GM23338 (cell line): ENCODE results near the gene FBLN2. TPM values are rescaled to one million over a fixed set of nuclear protein-coding genes. Genes with fewer than 3 reads are reported as not detected.

Source experiments
- ATAC-seq: fragments of 200-7000 bp; cut with Tn5 transposase; 3 replicates; pipeline ENCODE4 v1.9.1; 2020
- DNase-seq: peaks from one replicate; pipeline ENCODE4 v3.0.0-alpha.2; 2015; ENCODE audit warnings: low spot score
- H2AFZ ChIP-seq: fragments of 200-600 bp; sonication (generic); 2 replicates; pipeline ENCODE4 v1.8.0; 2016; ENCODE audit warnings: antibody characterized with exemption, mild to moderate bottlenecking, moderate library complexity
- H3F3A ChIP-seq: fragments of 200-600 bp; sonication (generic); replicated peaks from 2 replicates; pipeline ENCODE4 v1.8.0; 2017; ENCODE audit warnings: antibody characterized with exemption, mixed run types, low read depth
- H3K27ac ChIP-seq: fragments of 200-600 bp; sonication (generic); 2 replicates; pipeline ENCODE4 v1.6.1; 2016; ENCODE audit warnings: low read depth
- H3K27me3 ChIP-seq: fragments of 200-600 bp; sonication (generic); 2 replicates; pipeline ENCODE4 v1.8.0; 2016; ENCODE audit warnings: mild to moderate bottlenecking, mixed run types, moderate library complexity; ENCODE audit not compliant: insufficient read depth
- H3K36me3 ChIP-seq: fragments of 200-600 bp; sonication (generic); 2 replicates; pipeline ENCODE4 v1.8.0; 2016; ENCODE audit warnings: mild to moderate bottlenecking; ENCODE audit not compliant: insufficient read depth
- H3K4me1 ChIP-seq: fragments of 200-600 bp; sonication (generic); 2 replicates; pipeline ENCODE4 v1.8.0; 2016; ENCODE audit warnings: mild to moderate bottlenecking, moderate library complexity; ENCODE audit not compliant: insufficient read depth
- H3K4me2 ChIP-seq: fragments of 200-600 bp; sonication (generic); 2 replicates; pipeline ENCODE4 v1.7.1; 2017; ENCODE audit warnings: mixed run types
- H3K4me3 ChIP-seq: fragments of 200-600 bp; sonication (generic); 2 replicates; pipeline ENCODE4 v1.6.1; 2016; ENCODE audit warnings: mixed run types
- H3K79me2 ChIP-seq: fragments of 200-600 bp; sonication (generic); replicated peaks from 2 replicates; pipeline ENCODE4 v1.8.0; 2017; ENCODE audit warnings: mild to moderate bottlenecking; ENCODE audit not compliant: insufficient read depth
- H3K9me2 ChIP-seq: fragments of 200-600 bp; sonication (generic); 2 replicates; pipeline ENCODE4 v1.8.0; 2017; ENCODE audit not compliant: insufficient read depth
- H4K20me1 ChIP-seq: fragments of 200-600 bp; sonication (generic); replicated peaks from 2 replicates; pipeline ENCODE4 v1.8.0; 2017; ENCODE audit warnings: mild to moderate bottlenecking; ENCODE audit not compliant: insufficient read depth
- H3K27ac Mint-ChIP-seq: 2 replicates; pipeline ENCODE4 v1.8.0; 2020; ENCODE audit warnings: inconsistent platforms, mild to moderate bottlenecking, moderate library complexity, mixed read lengths
- H3K27me3 Mint-ChIP-seq: 3 replicates; pipeline ENCODE4 v1.8.0; 2022; ENCODE audit warnings: low read depth, mild to moderate bottlenecking, moderate library complexity, mixed read lengths, inconsistent platforms; ENCODE audit not compliant: insufficient read depth, poor library complexity
- H3K36me3 Mint-ChIP-seq: 3 replicates; pipeline ENCODE4 v1.8.0; 2021; ENCODE audit warnings: low read depth, mild to moderate bottlenecking, inconsistent platforms, moderate library complexity, mixed read lengths
- H3K4me1 Mint-ChIP-seq: 3 replicates; pipeline ENCODE4 v1.8.0; 2020; ENCODE audit warnings: mild to moderate bottlenecking, inconsistent platforms, mixed read lengths
- H3K4me3 Mint-ChIP-seq: 3 replicates; pipeline ENCODE4 v1.8.0; 2021; ENCODE audit warnings: moderate library complexity, mild to moderate bottlenecking, inconsistent platforms, mixed read lengths
- H3K9me3 Mint-ChIP-seq: 3 replicates; pipeline ENCODE4 v1.8.0; 2020; ENCODE audit warnings: moderate library complexity, mild to moderate bottlenecking, inconsistent platforms, mixed read lengths
- CREB1 ChIP-seq: fragments of 250-450 bp; sonication (Bioruptor Pico); IDR thresholded peaks from 2 replicates; pipeline ENCODE4 v1.5.0; 2020; ENCODE audit warnings: low read depth, mild to moderate bottlenecking, moderate library complexity
- ETS1 ChIP-seq: IDR thresholded peaks from 2 replicates; pipeline ENCODE4 v1.6.1; 2016; ENCODE audit warnings: antibody characterized with exemption
- EZH2phosphoT487 ChIP-seq: fragments of 200-600 bp; sonication (generic); IDR thresholded peaks from one replicate; pipeline ENCODE4 v1.8.1; 2018; ENCODE audit warnings: antibody characterized with exemption; ENCODE audit not compliant: unreplicated experiment
- JUNB ChIP-seq: IDR thresholded peaks from one replicate; pipeline ENCODE4 v1.6.1; 2016; ENCODE audit warnings: antibody characterized with exemption; ENCODE audit not compliant: unreplicated experiment
- POLR2AphosphoS5 ChIP-seq: IDR thresholded peaks from 2 replicates; pipeline ENCODE4 v1.6.1; 2016; ENCODE audit warnings: antibody characterized with exemption, low read depth
- STAT1 ChIP-seq: IDR thresholded peaks from one replicate; pipeline ENCODE4 v1.6.1; 2016; ENCODE audit warnings: antibody characterized with exemption; ENCODE audit not compliant: unreplicated experiment
- ZNF114 ChIP-seq: fragments of 250-450 bp; sonication (Bioruptor Pico); IDR thresholded peaks from 2 replicates; pipeline ENCODE4 v1.5.0; 2020; ENCODE audit warnings: mild to moderate bottlenecking, moderate library complexity
- polyA plus RNA-seq: library from polyadenylated mRNA; unstranded; fragments of >200 nt; fragmentation: Nextera tagmentation; extraction: Ambion mirVana; gene quantifications from 2 replicates; pipeline ENCODE4 v1.2.1, GENCODE V29; 2016
- total RNA-seq: library from RNA; depleted of rRNA; stranded (reverse); fragments of >200 nt; shearing (Covaris generic); gene quantifications from 2 replicates; pipeline ENCODE4 v1.2.3, GENCODE V29; 2014
- TF ChIP-seq, protein P1 (sequence below), 2 experiments: fragments of 200-600 bp in 1 of 2; sonication (generic) in 1 of 2; conservative IDR thresholded peaks; 2 replicates each; pipeline versions ENCODE4 v1.5.1 to v1.6.1; 2016 to 2017; ENCODE audit warnings: antibody characterized with exemption in 2 of 2, low read depth in 2 of 2, mild to moderate bottlenecking in 2 of 2, moderate library complexity in 1 of 2
- TF ChIP-seq, protein P2 (sequence below): IDR thresholded peaks from one replicate; pipeline ENCODE4 v1.6.1; 2018; ENCODE audit warnings: antibody characterized with exemption; ENCODE audit not compliant: unreplicated experiment
- TF ChIP-seq, protein P3 (sequence below): fragments of 250-450 bp; sonication (Bioruptor Pico); IDR thresholded peaks from 2 replicates; pipeline ENCODE4 v1.5.0; 2020; ENCODE audit warnings: mild to moderate bottlenecking, moderate library complexity

Gene FBLN2
- total and polyA plus RNA-seq, 2 experiments from 2014 or later = 18.8 to 26.8 TPM

- H3K27ac ChIP-seq = no peak overlapping the region
- H3K9me2 ChIP-seq = no peaks in the 10 kb centered on the region
- H3K4me1 ChIP-seq = peaks cover 25% of the 10 kb centered on the region
- no peak for DNase-seq
- Mint-ChIP-seq H3K27ac (no peak overlapping the region), H3K36me3 (no peaks in the 10 kb centered on the region), H3K4me1 (peaks cover 35% of the 10 kb centered on the region), H3K9me3 (no peaks in the 10 kb centered on the region), H3K4me3 (no peak overlapping the region), H3K27me3 (peaks cover 8% of the 10 kb centered on the region)
- H3K36me3 ChIP-seq = no peaks in the 10 kb centered on the region
- ATAC-seq = no peak
- H3K27me3 ChIP-seq = no peaks in the 10 kb centered on the region
- no peaks in the 10 kb centered on the region; the same call in 1 of the 2 replicates for H4K20me1 ChIP-seq
- TF ChIP-seq, protein P1, sequence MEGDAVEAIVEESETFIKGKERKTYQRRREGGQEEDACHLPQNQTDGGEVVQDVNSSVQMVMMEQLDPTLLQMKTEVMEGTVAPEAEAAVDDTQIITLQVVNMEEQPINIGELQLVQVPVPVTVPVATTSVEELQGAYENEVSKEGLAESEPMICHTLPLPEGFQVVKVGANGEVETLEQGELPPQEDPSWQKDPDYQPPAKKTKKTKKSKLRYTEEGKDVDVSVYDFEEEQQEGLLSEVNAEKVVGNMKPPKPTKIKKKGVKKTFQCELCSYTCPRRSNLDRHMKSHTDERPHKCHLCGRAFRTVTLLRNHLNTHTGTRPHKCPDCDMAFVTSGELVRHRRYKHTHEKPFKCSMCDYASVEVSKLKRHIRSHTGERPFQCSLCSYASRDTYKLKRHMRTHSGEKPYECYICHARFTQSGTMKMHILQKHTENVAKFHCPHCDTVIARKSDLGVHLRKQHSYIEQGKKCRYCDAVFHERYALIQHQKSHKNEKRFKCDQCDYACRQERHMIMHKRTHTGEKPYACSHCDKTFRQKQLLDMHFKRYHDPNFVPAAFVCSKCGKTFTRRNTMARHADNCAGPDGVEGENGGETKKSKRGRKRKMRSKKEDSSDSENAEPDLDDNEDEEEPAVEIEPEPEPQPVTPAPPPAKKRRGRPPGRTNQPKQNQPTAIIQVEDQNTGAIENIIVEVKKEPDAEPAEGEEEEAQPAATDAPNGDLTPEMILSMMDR (conservative IDR thresholded peaks at IDR 0.05; ENCODE audit: low read depth in 2 of 2) = no peak
- TF ChIP-seq STAT1 (no peak), ETS1 (no peak), ZNF114 (CRISPR knock-in tag) (no peak), POLR2AphosphoS5 (no peak), EZH2phosphoT487 (no peak), CREB1 (CRISPR knock-in tag) (no peak), JUNB (no peak)
- TF ChIP-seq, protein P2, sequence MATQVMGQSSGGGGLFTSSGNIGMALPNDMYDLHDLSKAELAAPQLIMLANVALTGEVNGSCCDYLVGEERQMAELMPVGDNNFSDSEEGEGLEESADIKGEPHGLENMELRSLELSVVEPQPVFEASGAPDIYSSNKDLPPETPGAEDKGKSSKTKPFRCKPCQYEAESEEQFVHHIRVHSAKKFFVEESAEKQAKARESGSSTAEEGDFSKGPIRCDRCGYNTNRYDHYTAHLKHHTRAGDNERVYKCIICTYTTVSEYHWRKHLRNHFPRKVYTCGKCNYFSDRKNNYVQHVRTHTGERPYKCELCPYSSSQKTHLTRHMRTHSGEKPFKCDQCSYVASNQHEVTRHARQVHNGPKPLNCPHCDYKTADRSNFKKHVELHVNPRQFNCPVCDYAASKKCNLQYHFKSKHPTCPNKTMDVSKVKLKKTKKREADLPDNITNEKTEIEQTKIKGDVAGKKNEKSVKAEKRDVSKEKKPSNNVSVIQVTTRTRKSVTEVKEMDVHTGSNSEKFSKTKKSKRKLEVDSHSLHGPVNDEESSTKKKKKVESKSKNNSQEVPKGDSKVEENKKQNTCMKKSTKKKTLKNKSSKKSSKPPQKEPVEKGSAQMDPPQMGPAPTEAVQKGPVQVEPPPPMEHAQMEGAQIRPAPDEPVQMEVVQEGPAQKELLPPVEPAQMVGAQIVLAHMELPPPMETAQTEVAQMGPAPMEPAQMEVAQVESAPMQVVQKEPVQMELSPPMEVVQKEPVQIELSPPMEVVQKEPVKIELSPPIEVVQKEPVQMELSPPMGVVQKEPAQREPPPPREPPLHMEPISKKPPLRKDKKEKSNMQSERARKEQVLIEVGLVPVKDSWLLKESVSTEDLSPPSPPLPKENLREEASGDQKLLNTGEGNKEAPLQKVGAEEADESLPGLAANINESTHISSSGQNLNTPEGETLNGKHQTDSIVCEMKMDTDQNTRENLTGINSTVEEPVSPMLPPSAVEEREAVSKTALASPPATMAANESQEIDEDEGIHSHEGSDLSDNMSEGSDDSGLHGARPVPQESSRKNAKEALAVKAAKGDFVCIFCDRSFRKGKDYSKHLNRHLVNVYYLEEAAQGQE = no peak
- TF ChIP-seq, protein P3, sequence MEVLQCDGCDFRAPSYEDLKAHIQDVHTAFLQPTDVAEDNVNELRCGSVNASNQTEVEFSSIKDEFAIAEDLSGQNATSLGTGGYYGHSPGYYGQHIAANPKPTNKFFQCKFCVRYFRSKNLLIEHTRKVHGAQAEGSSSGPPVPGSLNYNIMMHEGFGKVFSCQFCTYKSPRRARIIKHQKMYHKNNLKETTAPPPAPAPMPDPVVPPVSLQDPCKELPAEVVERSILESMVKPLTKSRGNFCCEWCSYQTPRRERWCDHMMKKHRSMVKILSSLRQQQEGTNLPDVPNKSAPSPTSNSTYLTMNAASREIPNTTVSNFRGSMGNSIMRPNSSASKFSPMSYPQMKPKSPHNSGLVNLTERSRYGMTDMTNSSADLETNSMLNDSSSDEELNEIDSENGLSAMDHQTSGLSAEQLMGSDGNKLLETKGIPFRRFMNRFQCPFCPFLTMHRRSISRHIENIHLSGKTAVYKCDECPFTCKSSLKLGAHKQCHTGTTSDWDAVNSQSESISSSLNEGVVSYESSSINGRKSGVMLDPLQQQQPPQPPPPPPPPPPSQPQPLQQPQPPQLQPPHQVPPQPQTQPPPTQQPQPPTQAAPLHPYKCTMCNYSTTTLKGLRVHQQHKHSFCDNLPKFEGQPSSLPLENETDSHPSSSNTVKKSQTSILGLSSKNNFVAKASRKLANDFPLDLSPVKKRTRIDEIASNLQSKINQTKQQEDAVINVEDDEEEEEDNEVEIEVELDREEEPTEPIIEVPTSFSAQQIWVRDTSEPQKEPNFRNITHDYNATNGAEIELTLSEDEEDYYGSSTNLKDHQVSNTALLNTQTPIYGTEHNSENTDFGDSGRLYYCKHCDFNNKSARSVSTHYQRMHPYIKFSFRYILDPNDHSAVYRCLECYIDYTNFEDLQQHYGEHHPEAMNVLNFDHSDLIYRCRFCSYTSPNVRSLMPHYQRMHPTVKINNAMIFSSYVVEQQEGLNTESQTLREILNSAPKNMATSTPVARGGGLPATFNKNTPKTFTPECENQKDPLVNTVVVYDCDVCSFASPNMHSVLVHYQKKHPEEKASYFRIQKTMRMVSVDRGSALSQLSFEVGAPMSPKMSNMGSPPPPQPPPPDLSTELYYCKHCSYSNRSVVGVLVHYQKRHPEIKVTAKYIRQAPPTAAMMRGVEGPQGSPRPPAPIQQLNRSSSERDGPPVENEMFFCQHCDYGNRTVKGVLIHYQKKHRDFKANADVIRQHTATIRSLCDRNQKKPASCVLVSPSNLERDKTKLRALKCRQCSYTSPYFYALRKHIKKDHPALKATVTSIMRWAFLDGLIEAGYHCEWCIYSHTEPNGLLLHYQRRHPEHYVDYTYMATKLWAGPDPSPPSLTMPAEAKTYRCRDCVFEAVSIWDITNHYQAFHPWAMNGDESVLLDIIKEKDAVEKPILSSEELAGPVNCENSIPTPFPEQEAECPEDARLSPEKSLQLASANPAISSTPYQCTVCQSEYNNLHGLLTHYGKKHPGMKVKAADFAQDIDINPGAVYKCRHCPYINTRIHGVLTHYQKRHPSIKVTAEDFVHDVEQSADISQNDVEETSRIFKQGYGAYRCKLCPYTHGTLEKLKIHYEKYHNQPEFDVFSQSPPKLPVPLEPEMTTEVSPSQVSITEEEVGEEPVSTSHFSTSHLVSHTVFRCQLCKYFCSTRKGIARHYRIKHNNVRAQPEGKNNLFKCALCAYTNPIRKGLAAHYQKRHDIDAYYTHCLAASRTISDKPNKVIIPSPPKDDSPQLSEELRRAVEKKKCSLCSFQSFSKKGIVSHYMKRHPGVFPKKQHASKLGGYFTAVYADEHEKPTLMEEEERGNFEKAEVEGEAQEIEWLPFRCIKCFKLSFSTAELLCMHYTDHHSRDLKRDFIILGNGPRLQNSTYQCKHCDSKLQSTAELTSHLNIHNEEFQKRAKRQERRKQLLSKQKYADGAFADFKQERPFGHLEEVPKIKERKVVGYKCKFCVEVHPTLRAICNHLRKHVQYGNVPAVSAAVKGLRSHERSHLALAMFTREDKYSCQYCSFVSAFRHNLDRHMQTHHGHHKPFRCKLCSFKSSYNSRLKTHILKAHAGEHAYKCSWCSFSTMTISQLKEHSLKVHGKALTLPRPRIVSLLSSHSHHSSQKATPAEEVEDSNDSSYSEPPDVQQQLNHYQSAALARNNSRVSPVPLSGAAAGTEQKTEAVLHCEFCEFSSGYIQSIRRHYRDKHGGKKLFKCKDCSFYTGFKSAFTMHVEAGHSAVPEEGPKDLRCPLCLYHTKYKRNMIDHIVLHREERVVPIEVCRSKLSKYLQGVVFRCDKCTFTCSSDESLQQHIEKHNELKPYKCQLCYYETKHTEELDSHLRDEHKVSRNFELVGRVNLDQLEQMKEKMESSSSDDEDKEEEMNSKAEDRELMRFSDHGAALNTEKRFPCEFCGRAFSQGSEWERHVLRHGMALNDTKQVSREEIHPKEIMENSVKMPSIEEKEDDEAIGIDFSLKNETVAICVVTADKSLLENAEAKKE (CRISPR knock-in tag) = no peak
- H3K4me3 ChIP-seq = no peak overlapping the region
- no peaks in the 10 kb centered on the region; the same call in 1 of the 2 replicates for H3F3A ChIP-seq
- no peaks in the 10 kb centered on the region for H3K79me2 ChIP-seq
- no peak overlapping the region for H2AFZ ChIP-seq
- H3K4me2 ChIP-seq = no peak overlapping the region
Measured at GRCh38 chr3:13590841-13591520, 42.1 kb downstream of the FBLN2 start.
